HEK293 (cell line): ENCODE data around the gene TPRN.

ENCODE experiments used
- CTCF ChIA-PET: fragments of 350-600 bp; formaldehyde crosslinking; extraction: SDS; loops from one replicate; lab custom pipeline; 2021; ENCODE audit warnings: antibody characterized with exemption; lab: Yijun Ruan, JAX
- POLR2A ChIA-PET: fragments of 300-600 bp; formaldehyde crosslinking; extraction: SDS; loops from one replicate; lab custom pipeline; 2020; ENCODE audit warnings: antibody characterized with exemption, inconsistent platforms; lab: Yijun Ruan, JAX
- H3K27ac ChIP-seq: fragments of 200-500 bp; sonication (Bioruptor generic); 2 replicates; pipeline ENCODE4 v1.5.1; 2014; ENCODE audit warnings: low read depth, low read length, control low read depth, inconsistent platforms; ENCODE audit errors: extremely low read depth
- H3K36me3 ChIP-seq, 2 experiments: fragments of 200-500 bp in 1 of 2; sonication (Bioruptor generic) in 1 of 2; 1 replicate in 1 of 2; 2 replicates in 1 of 2; pipeline ENCODE4 v1.5.1; 2014 to 2017; ENCODE audit warnings: inconsistent platforms in 2 of 2, low read length in 2 of 2; ENCODE audit not compliant: control insufficient read depth in 2 of 2, insufficient read depth in 1 of 2
- H3K4me1 ChIP-seq: fragments of 200-500 bp; sonication (Bioruptor generic); 2 replicates; pipeline ENCODE4 v1.5.1; 2014; ENCODE audit warnings: mild to moderate bottlenecking, low read length, inconsistent platforms; ENCODE audit not compliant: control insufficient read depth, insufficient read depth
- H3K4me3 ChIP-seq: 2 replicates; pipeline ENCODE4 v1.5.1; 2011; ENCODE audit warnings: low read depth, mild to moderate bottlenecking, control low read depth, low read length, moderate library complexity
- H3K9me3 ChIP-seq: fragments of 200-500 bp; sonication (Bioruptor generic); 2 replicates; pipeline ENCODE4 v1.5.1; 2014; ENCODE audit warnings: low read depth, low read length, inconsistent platforms; ENCODE audit not compliant: control insufficient read depth, insufficient read depth
- GFI1B ChIP-seq: fragments of 450-650 bp; formaldehyde crosslinking; IDR thresholded peaks from 2 replicates; pipeline ENCODE4 v1.5.1; 2016; ENCODE audit warnings: missing biosample characterization, missing genetic modification characterization
- KLF7 ChIP-seq: fragments of 450-650 bp; formaldehyde crosslinking; IDR thresholded peaks from 2 replicates; pipeline ENCODE4 v1.5.1; 2016; ENCODE audit warnings: missing biosample characterization, missing genetic modification characterization, borderline replicate concordance
- KLF9 ChIP-seq: fragments of 450-650 bp; formaldehyde crosslinking; IDR thresholded peaks from 2 replicates; pipeline ENCODE4 v1.5.1; 2016; ENCODE audit warnings: missing biosample characterization, missing genetic modification characterization, low read depth
- MZF1 ChIP-seq: fragments of 450-650 bp; formaldehyde crosslinking; IDR thresholded peaks from 2 replicates; pipeline ENCODE4 v1.5.1; 2017; ENCODE audit warnings: missing biosample characterization, missing genetic modification characterization, borderline replicate concordance
- SETDB1 ChIP-seq: IDR thresholded peaks from one replicate; pipeline ENCODE4 v1.6.1; 2017; ENCODE audit warnings: mild to moderate bottlenecking, low read length, moderate library complexity, mixed read lengths; ENCODE audit not compliant: insufficient read length
- ZNF121 ChIP-seq: fragments of 450-650 bp; formaldehyde crosslinking; IDR thresholded peaks from 2 replicates; pipeline ENCODE4 v1.5.1; 2016; ENCODE audit warnings: missing biosample characterization, missing genetic modification characterization
- ZNF157 ChIP-seq: fragments of 450-650 bp; formaldehyde crosslinking; IDR thresholded peaks from 2 replicates; pipeline ENCODE4 v1.5.1; 2016; ENCODE audit warnings: missing biosample characterization, missing genetic modification characterization
- ZNF175 ChIP-seq: fragments of 450-650 bp; formaldehyde crosslinking; IDR thresholded peaks from 2 replicates; pipeline ENCODE4 v1.5.1; 2016; ENCODE audit warnings: missing biosample characterization, missing genetic modification characterization
- ZNF202 ChIP-seq: fragments of 450-650 bp; formaldehyde crosslinking; IDR thresholded peaks from 2 replicates; pipeline ENCODE4 v1.5.1; 2016; ENCODE audit warnings: missing biosample characterization, missing genetic modification characterization, borderline replicate concordance
- ZNF221 ChIP-seq: fragments of 450-650 bp; formaldehyde crosslinking; IDR thresholded peaks from 2 replicates; pipeline ENCODE4 v1.5.1; 2017; ENCODE audit warnings: missing biosample characterization, missing genetic modification characterization, borderline replicate concordance
- ZNF223 ChIP-seq: fragments of 450-650 bp; formaldehyde crosslinking; IDR thresholded peaks from 2 replicates; pipeline ENCODE4 v1.5.1; 2016; ENCODE audit warnings: missing biosample characterization, missing genetic modification characterization
- ZNF23 ChIP-seq: fragments of 450-650 bp; formaldehyde crosslinking; IDR thresholded peaks from 2 replicates; pipeline ENCODE4 v1.5.1; 2016; ENCODE audit warnings: missing biosample characterization, missing genetic modification characterization, borderline replicate concordance
- ZNF311 ChIP-seq: fragments of 450-650 bp; formaldehyde crosslinking; IDR thresholded peaks from 2 replicates; pipeline ENCODE4 v1.5.1; 2017; ENCODE audit warnings: missing biosample characterization, missing genetic modification characterization, borderline replicate concordance
- ZNF391 ChIP-seq: fragments of 450-650 bp; formaldehyde crosslinking; IDR thresholded peaks from 2 replicates; pipeline ENCODE4 v1.5.1; 2016; ENCODE audit warnings: low read depth, missing biosample characterization, missing genetic modification characterization, borderline replicate concordance
- ZNF544 ChIP-seq: fragments of 450-650 bp; formaldehyde crosslinking; IDR thresholded peaks from 2 replicates; pipeline ENCODE4 v1.5.0; 2017; ENCODE audit warnings: missing biosample characterization, missing genetic modification characterization
- ZNF596 ChIP-seq: fragments of 450-650 bp; IDR thresholded peaks from 2 replicates; pipeline ENCODE4 v1.5.0; 2018; ENCODE audit warnings: missing biosample characterization, mild to moderate bottlenecking, missing genetic modification characterization, moderate library complexity
- ZNF664 ChIP-seq: fragments of 450-650 bp; formaldehyde crosslinking; IDR thresholded peaks from 2 replicates; pipeline ENCODE4 v1.5.1; 2016; ENCODE audit warnings: missing biosample characterization, missing genetic modification characterization
- TF ChIP-seq, protein P1 (sequence below): fragments of 450-650 bp; formaldehyde crosslinking; conservative IDR thresholded peaks from 2 replicates; pipeline ENCODE4 v1.5.1; 2016; ENCODE audit warnings: low read depth, missing biosample characterization, missing genetic modification characterization
- TF ChIP-seq, protein P2 (sequence below): fragments of 450-650 bp; formaldehyde crosslinking; IDR thresholded peaks from 2 replicates; pipeline ENCODE4 v1.5.1; 2017; ENCODE audit warnings: missing biosample characterization, missing genetic modification characterization
- TF ChIP-seq, protein P3 (sequence below): fragments of 450-650 bp; IDR thresholded peaks from 2 replicates; pipeline ENCODE4 v1.5.1; 2018; ENCODE audit warnings: missing biosample characterization, missing genetic modification characterization

TPRN gene

DNA sequence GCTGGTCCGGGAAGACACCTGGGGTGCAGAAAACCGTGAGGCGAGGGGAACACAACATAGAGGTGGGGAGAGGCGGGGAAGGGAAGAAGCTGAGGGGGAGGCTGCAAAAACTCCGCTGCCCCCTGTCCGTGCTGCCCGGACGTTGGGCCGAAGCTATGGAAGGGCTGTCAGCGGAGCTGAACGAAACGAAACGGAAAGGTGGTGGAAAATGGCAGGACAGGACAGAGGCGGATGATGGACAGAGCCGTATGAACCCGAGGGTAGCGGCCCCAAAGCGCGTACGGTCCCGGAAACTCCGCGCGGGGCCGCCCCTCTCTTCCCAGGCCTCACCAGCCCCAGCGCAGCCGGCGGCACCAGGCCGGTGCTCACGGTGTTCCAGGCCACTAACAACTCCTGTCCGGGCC is 12.5 kb downstream of the TPRN start (continued):
- TF ChIP-seq, protein P1, sequence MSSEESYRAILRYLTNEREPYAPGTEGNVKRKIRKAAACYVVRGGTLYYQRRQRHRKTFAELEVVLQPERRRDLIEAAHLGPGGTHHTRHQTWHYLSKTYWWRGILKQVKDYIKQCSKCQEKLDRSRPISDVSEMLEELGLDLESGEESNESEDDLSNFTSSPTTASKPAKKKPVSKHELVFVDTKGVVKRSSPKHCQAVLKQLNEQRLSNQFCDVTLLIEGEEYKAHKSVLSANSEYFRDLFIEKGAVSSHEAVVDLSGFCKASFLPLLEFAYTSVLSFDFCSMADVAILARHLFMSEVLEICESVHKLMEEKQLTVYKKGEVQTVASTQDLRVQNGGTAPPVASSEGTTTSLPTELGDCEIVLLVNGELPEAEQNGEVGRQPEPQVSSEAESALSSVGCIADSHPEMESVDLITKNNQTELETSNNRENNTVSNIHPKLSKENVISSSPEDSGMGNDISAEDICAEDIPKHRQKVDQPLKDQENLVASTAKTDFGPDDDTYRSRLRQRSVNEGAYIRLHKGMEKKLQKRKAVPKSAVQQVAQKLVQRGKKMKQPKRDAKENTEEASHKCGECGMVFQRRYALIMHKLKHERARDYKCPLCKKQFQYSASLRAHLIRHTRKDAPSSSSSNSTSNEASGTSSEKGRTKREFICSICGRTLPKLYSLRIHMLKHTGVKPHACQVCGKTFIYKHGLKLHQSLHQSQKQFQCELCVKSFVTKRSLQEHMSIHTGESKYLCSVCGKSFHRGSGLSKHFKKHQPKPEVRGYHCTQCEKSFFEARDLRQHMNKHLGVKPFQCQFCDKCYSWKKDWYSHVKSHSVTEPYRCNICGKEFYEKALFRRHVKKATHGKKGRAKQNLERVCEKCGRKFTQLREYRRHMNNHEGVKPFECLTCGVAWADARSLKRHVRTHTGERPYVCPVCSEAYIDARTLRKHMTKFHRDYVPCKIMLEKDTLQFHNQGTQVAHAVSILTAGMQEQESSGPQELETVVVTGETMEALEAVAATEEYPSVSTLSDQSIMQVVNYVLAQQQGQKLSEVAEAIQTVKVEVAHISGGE (tag by site-specific recombination), result 0 out of 2 replicates have a peak, but pooled peaks have one; percentile 30
- TF ChIP-seq, protein P2, sequence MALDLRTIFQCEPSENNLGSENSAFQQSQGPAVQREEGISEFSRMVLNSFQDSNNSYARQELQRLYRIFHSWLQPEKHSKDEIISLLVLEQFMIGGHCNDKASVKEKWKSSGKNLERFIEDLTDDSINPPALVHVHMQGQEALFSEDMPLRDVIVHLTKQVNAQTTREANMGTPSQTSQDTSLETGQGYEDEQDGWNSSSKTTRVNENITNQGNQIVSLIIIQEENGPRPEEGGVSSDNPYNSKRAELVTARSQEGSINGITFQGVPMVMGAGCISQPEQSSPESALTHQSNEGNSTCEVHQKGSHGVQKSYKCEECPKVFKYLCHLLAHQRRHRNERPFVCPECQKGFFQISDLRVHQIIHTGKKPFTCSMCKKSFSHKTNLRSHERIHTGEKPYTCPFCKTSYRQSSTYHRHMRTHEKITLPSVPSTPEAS, result no peak
- TF ChIP-seq ZNF664 (tag by site-specific recombination) (no peak), ZNF202 (tag by site-specific recombination) (no peak), GFI1B (tag by site-specific recombination) (0 out of 2 replicates have a peak, but pooled peaks have one; percentile 52), MZF1 (tag by site-specific recombination) (no peak), ZNF596 (tag by site-specific recombination) (no peak)

DNA sequence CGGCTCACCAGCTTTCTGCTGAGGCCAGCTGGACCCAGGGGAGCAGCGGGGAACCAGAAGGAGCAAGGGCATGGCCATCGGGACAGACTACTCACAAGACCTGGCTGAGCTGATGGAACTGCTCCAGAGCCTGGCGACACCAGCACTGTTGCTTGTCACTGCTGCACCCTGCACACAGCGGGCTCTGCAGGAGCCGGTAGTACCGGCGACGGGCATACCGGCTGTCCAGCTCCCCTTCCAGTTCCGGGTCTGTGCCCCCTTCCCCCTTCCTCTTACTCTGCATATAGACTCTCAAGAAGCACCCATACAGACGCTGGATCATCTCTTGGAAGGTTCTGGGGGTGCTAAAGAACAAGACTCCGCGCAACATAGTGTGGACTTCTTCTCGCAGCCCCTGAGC is 13.2 kb downstream of the TPRN start:
- CTCF ChIA-PET, result interaction anchor here (0.7 to 3.5 kb wide), 10 partner anchors 11 to 123 kb away, joined by 3 to 22 read pairs (median 4); partner anchors contain the start of gene RNF224
- peak overlapping the region; percentile 92; the same call in 1 of the 2 replicates for H3K27ac ChIP-seq
- H3K36me3 ChIP-seq, result peaks cover 0 to 79% of the 10 kb centered on the region in 2 experiments; a peak in 1 of 3 replicates

DNA sequence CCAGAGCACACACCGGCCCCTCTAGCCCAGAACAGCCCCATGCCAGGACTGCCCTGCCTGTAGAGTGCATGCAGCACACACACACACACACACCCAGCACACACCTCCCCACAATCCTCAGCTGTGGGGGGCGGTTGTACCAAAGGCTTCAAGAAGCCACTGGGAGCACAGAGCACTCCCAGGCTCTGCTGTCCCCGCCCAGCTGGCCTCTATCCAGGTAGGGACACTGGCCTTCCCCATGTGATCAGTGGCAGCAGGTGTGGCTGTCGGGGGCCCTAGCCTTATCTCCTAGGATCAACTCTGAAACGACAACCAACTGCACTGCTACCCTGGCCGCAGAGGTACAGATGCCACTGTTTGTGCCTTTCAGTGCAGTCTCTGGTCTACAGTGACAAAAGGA is 14.2 kb downstream of the TPRN start:
- Histone ChIP-seq H3K9me3 (no peaks in the 10 kb centered on the region), H3K36me3 (peaks cover 0 to 74% of the 10 kb centered on the region in 2 experiments; a peak in 1 of 3 replicates), H3K4me1 (peaks cover 11% of the 10 kb centered on the region), H3K27ac (no peak overlapping the region), H3K4me3 (no peak overlapping the region)
- no peak for TF ChIP-seq ZNF157 (tag by site-specific recombination)
- no peak for TF ChIP-seq ZNF121 (tag by site-specific recombination)
- no peak for TF ChIP-seq SETDB1
- no peak for TF ChIP-seq ZNF221 (tag by site-specific recombination)
- TF ChIP-seq KLF9 (tag by site-specific recombination), result no peak
- TF ChIP-seq ZNF311 (tag by site-specific recombination), result no peak
- no peak for TF ChIP-seq ZNF544 (tag by site-specific recombination)
- TF ChIP-seq ZNF391 (tag by site-specific recombination), result no peak
- TF ChIP-seq, protein P3, sequence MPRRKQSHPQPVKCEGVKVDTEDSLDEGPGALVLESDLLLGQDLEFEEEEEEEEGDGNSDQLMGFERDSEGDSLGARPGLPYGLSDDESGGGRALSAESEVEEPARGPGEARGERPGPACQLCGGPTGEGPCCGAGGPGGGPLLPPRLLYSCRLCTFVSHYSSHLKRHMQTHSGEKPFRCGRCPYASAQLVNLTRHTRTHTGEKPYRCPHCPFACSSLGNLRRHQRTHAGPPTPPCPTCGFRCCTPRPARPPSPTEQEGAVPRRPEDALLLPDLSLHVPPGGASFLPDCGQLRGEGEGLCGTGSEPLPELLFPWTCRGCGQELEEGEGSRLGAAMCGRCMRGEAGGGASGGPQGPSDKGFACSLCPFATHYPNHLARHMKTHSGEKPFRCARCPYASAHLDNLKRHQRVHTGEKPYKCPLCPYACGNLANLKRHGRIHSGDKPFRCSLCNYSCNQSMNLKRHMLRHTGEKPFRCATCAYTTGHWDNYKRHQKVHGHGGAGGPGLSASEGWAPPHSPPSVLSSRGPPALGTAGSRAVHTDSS (tag by site-specific recombination), result no peak
- ChIA-PET POLR2A (interaction anchor here (7.1 kb wide), 1 partner anchor 19 kb away, joined by 178 read pairs; the partner anchor contains the start of genes NDOR1, TMEM203 and TPRN), CTCF (interaction anchor here (0.8 to 3.5 kb wide), 3 partner anchors 49 to 57 kb away, joined by 3 to 16 read pairs (median 3); no protein-coding TSS in a partner anchor)

More for the DNA sequence above, 13.2 kb downstream of the TPRN start:
- POLR2A ChIA-PET, result interaction anchor here (1.9 to 7.1 kb wide), 6 partner anchors 18 to 53 kb away, joined by 11 to 178 read pairs (median 34); partner anchors contain the start of genes LRRC26, NDOR1, RNF224 and TMEM203
- no peaks in the 10 kb centered on the region for H3K9me3 ChIP-seq
- TF ChIP-seq ZNF175 (tag by site-specific recombination) (no peak), ZNF544 (tag by site-specific recombination) (no peak), ZNF223 (tag by site-specific recombination) (no peak), ZNF23 (no peak), KLF7 (tag by site-specific recombination) (no peak)
- H3K4me3 ChIP-seq, result peak overlapping the region; percentile 92
- H3K4me1 ChIP-seq, result peaks cover 11% of the 10 kb centered on the region
